ENCODE data around the gene RABGAP1L.

RABGAP1L gene

GRCh38 chr1:174870319-174870718, 711.0 kb downstream of the RABGAP1L start:
- DNase-seq (ENCODE audit: insufficient read length, low spot score) (no peak), FAIRE-seq (peak; percentile 53)
- no peak for TF ChIP-seq CTCF (IDR thresholded peaks at IDR 0.05; ENCODE audit: insufficient read depth, missing control alignments)

GRCh38 chr1:174871886-174872285, 712.6 kb downstream of the RABGAP1L start:
- DNase-seq (ENCODE audit: insufficient read length, low spot score), result no peak
- FAIRE-seq, result no peak
- no peak for TF ChIP-seq CTCF (IDR thresholded peaks at IDR 0.05; ENCODE audit: insufficient read depth, missing control alignments)

GRCh38 chr1:174872615-174873058, 713.3 kb downstream of the RABGAP1L start:
- TF ChIP-seq CTCF (IDR thresholded peaks at IDR 0.05; ENCODE audit: insufficient read depth, missing control alignments), result no peak
- DNase-seq (ENCODE audit: insufficient read length, low spot score) (no peak), FAIRE-seq (no peak)

GRCh38 chr1:174874331-174875053, 715.2 kb downstream of the RABGAP1L start:
- FAIRE-seq, result no peak
- no peak for DNase-seq (ENCODE audit: insufficient read length, low spot score)
- no peak for TF ChIP-seq CTCF (IDR thresholded peaks at IDR 0.05; ENCODE audit: insufficient read depth, missing control alignments)

GRCh38 chr1:174875306-174875705, 716.0 kb downstream of the RABGAP1L start:
- DNase-seq (ENCODE audit: insufficient read length, low spot score), result no peak
- TF ChIP-seq CTCF (IDR thresholded peaks at IDR 0.05; ENCODE audit: insufficient read depth, missing control alignments), result no peak
- no peak for FAIRE-seq

- no peak for TF ChIP-seq CTCF (IDR thresholded peaks at IDR 0.05; ENCODE audit: insufficient read depth, missing control alignments)
- DNase-seq (ENCODE audit: insufficient read length, low spot score), result no peak
- no peak for FAIRE-seq
Measured at GRCh38 chr1:174877208-174877673, 717.9 kb downstream of the RABGAP1L start.

- FAIRE-seq (no peak), DNase-seq (ENCODE audit: insufficient read length, low spot score) (no peak)
- no peak for TF ChIP-seq CTCF (IDR thresholded peaks at IDR 0.05; ENCODE audit: insufficient read depth, missing control alignments)
Measured at GRCh38 chr1:174880171-174880570, 720.9 kb downstream of the RABGAP1L start.
